ENCODE measurements around the gene TCTN2.

TCTN2 gene

GRCh38 chr12:123657211-123657610 is 13.7 kb upstream of the TCTN2 start:
- Histone ChIP-seq H3K27me3 (ENCODE audit: control insufficient read depth, insufficient read depth, low read length) (no peaks in the 10 kb centered on the region), H3K36me3 (ENCODE audit: control insufficient read depth, insufficient read depth, low read length) (peaks cover 10% of the 10 kb centered on the region), H3K4me3 (ENCODE audit: low read length) (no peak overlapping the region), H3K4me1 (ENCODE audit: control insufficient read depth, insufficient read depth, low read length) (no peaks in the 10 kb centered on the region), H3K27ac (ENCODE audit: low read depth, low read length) (no peak overlapping the region), H3K9ac (ENCODE audit: low read length) (no peak overlapping the region)

GRCh38 chr12:123659996-123660727 is 10.8 kb upstream of the TCTN2 start:
- no peak overlapping the region for H3K27ac ChIP-seq (ENCODE audit: low read depth, low read length)
- H3K27me3 ChIP-seq (ENCODE audit: control insufficient read depth, insufficient read depth, low read length): no peaks in the 10 kb centered on the region
- H3K9ac ChIP-seq (ENCODE audit: low read length): no peak overlapping the region
- no peaks in the 10 kb centered on the region for H3K4me1 ChIP-seq (ENCODE audit: control insufficient read depth, insufficient read depth, low read length)
- no peak overlapping the region for H3K4me3 ChIP-seq (ENCODE audit: low read length)
- peaks cover 7% of the 10 kb centered on the region for H3K36me3 ChIP-seq (ENCODE audit: control insufficient read depth, insufficient read depth, low read length)

- no peak overlapping the region for H3K27ac ChIP-seq (ENCODE audit: low read depth, low read length)
- H3K36me3 ChIP-seq (ENCODE audit: control insufficient read depth, insufficient read depth, low read length): no peaks in the 10 kb centered on the region
- peaks cover 8% of the 10 kb centered on the region for H3K4me1 ChIP-seq (ENCODE audit: control insufficient read depth, insufficient read depth, low read length)
- H3K27me3 ChIP-seq (ENCODE audit: control insufficient read depth, insufficient read depth, low read length): no peaks in the 10 kb centered on the region
- H3K4me3 ChIP-seq (ENCODE audit: low read length): no peak overlapping the region
- no peak overlapping the region for H3K9ac ChIP-seq (ENCODE audit: low read length)
These were observed 3.1 kb upstream of the TCTN2 start for GRCh38 chr12:123667771-123668170.

- peaks cover 8% of the 10 kb centered on the region for H3K4me1 ChIP-seq (ENCODE audit: control insufficient read depth, insufficient read depth, low read length)
These were observed 963 bp downstream of the TCTN2 start for GRCh38 chr12:123671876-123672275.

GRCh38 chr12:123675436-123675835 is 4.5 kb downstream of the TCTN2 start:
- no peak overlapping the region for H3K4me3 ChIP-seq (ENCODE audit: low read length)
- no peak overlapping the region for H3K9ac ChIP-seq (ENCODE audit: low read length)
- H3K27me3 ChIP-seq (ENCODE audit: control insufficient read depth, insufficient read depth, low read length): no peaks in the 10 kb centered on the region
- peaks cover 7% of the 10 kb centered on the region for H3K36me3 ChIP-seq (ENCODE audit: control insufficient read depth, insufficient read depth, low read length)
- no peak overlapping the region for H3K27ac ChIP-seq (ENCODE audit: low read depth, low read length)
- H3K4me1 ChIP-seq (ENCODE audit: control insufficient read depth, insufficient read depth, low read length): peaks cover 8% of the 10 kb centered on the region

More at GRCh38 chr12:123671876-123672275, 963 bp downstream of the TCTN2 start:
- Histone ChIP-seq H3K27me3 (ENCODE audit: control insufficient read depth, insufficient read depth, low read length) (no peaks in the 10 kb centered on the region), H3K4me3 (ENCODE audit: low read length) (peak overlapping the region; percentile 96), H3K36me3 (ENCODE audit: control insufficient read depth, insufficient read depth, low read length) (peaks cover 5% of the 10 kb centered on the region), H3K9ac (ENCODE audit: low read length) (no peak overlapping the region), H3K27ac (ENCODE audit: low read depth, low read length) (no peak overlapping the region)

GRCh38 chr12:123676616-123677320 is 5.9 kb downstream of the TCTN2 start:
- no peak overlapping the region for H3K9ac ChIP-seq (ENCODE audit: low read length)
- H3K27me3 ChIP-seq (ENCODE audit: control insufficient read depth, insufficient read depth, low read length): no peaks in the 10 kb centered on the region
- peaks cover 4% of the 10 kb centered on the region for H3K4me1 ChIP-seq (ENCODE audit: control insufficient read depth, insufficient read depth, low read length)
- no peak overlapping the region for H3K4me3 ChIP-seq (ENCODE audit: low read length)
- no peak overlapping the region for H3K27ac ChIP-seq (ENCODE audit: low read depth, low read length)
- peaks cover 7% of the 10 kb centered on the region for H3K36me3 ChIP-seq (ENCODE audit: control insufficient read depth, insufficient read depth, low read length)

GRCh38 chr12:123678981-123679380 is 8.1 kb downstream of the TCTN2 start:
- no peak overlapping the region for H3K27ac ChIP-seq (ENCODE audit: low read depth, low read length)
- no peak overlapping the region for H3K4me3 ChIP-seq (ENCODE audit: low read length)
- H3K27me3 ChIP-seq (ENCODE audit: control insufficient read depth, insufficient read depth, low read length): no peaks in the 10 kb centered on the region
- H3K36me3 ChIP-seq (ENCODE audit: control insufficient read depth, insufficient read depth, low read length): peaks cover 8% of the 10 kb centered on the region
- H3K9ac ChIP-seq (ENCODE audit: low read length): no peak overlapping the region
- H3K4me1 ChIP-seq (ENCODE audit: control insufficient read depth, insufficient read depth, low read length): no peaks in the 10 kb centered on the region

GRCh38 chr12:123681605-123682004 is 10.7 kb downstream of the TCTN2 start:
- Histone ChIP-seq H3K4me3 (ENCODE audit: low read length) (no peak overlapping the region), H3K9ac (ENCODE audit: low read length) (no peak overlapping the region), H3K27me3 (ENCODE audit: control insufficient read depth, insufficient read depth, low read length) (no peaks in the 10 kb centered on the region), H3K27ac (ENCODE audit: low read depth, low read length) (no peak overlapping the region), H3K4me1 (ENCODE audit: control insufficient read depth, insufficient read depth, low read length) (no peaks in the 10 kb centered on the region), H3K36me3 (ENCODE audit: control insufficient read depth, insufficient read depth, low read length) (peaks cover 5% of the 10 kb centered on the region)

GRCh38 chr12:123683964-123684363 is 13.1 kb downstream of the TCTN2 start:
- Histone ChIP-seq H3K27ac (ENCODE audit: low read depth, low read length) (no peak overlapping the region), H3K9ac (ENCODE audit: low read length) (no peak overlapping the region), H3K4me3 (ENCODE audit: low read length) (no peak overlapping the region), H3K36me3 (ENCODE audit: control insufficient read depth, insufficient read depth, low read length) (peaks cover 8% of the 10 kb centered on the region), H3K4me1 (ENCODE audit: control insufficient read depth, insufficient read depth, low read length) (no peaks in the 10 kb centered on the region), H3K27me3 (ENCODE audit: control insufficient read depth, insufficient read depth, low read length) (no peaks in the 10 kb centered on the region)

GRCh38 chr12:123686636-123687190 is 15.8 kb downstream of the TCTN2 start:
- no peaks in the 10 kb centered on the region for H3K27me3 ChIP-seq (ENCODE audit: control insufficient read depth, insufficient read depth, low read length)
- peaks cover 11% of the 10 kb centered on the region for H3K36me3 ChIP-seq (ENCODE audit: control insufficient read depth, insufficient read depth, low read length)
- H3K27ac ChIP-seq (ENCODE audit: low read depth, low read length): no peak overlapping the region
- H3K9ac ChIP-seq (ENCODE audit: low read length): no peak overlapping the region
- H3K4me1 ChIP-seq (ENCODE audit: control insufficient read depth, insufficient read depth, low read length): no peaks in the 10 kb centered on the region
- no peak overlapping the region for H3K4me3 ChIP-seq (ENCODE audit: low read length)

GRCh38 chr12:123690191-123690840 is 19.4 kb downstream of the TCTN2 start:
- Histone ChIP-seq H3K36me3 (ENCODE audit: control insufficient read depth, insufficient read depth, low read length) (peaks cover 8% of the 10 kb centered on the region), H3K27ac (ENCODE audit: low read depth, low read length) (no peak overlapping the region), H3K9ac (ENCODE audit: low read length) (no peak overlapping the region), H3K27me3 (ENCODE audit: control insufficient read depth, insufficient read depth, low read length) (no peaks in the 10 kb centered on the region), H3K4me1 (ENCODE audit: control insufficient read depth, insufficient read depth, low read length) (no peaks in the 10 kb centered on the region), H3K4me3 (ENCODE audit: low read length) (no peak overlapping the region)

GRCh38 chr12:123696207-123696606 is 25.3 kb downstream of the TCTN2 start:
- H3K36me3 ChIP-seq (ENCODE audit: control insufficient read depth, insufficient read depth, low read length): peaks cover 5% of the 10 kb centered on the region

More at GRCh38 chr12:123696207-123696606, 25.3 kb downstream of the TCTN2 start:
- no peak overlapping the region for H3K4me3 ChIP-seq (ENCODE audit: low read length)
- no peaks in the 10 kb centered on the region for H3K27me3 ChIP-seq (ENCODE audit: control insufficient read depth, insufficient read depth, low read length)
- H3K27ac ChIP-seq (ENCODE audit: low read depth, low read length): no peak overlapping the region
- H3K4me1 ChIP-seq (ENCODE audit: control insufficient read depth, insufficient read depth, low read length): no peaks in the 10 kb centered on the region
- H3K9ac ChIP-seq (ENCODE audit: low read length): no peak overlapping the region
